GM12878 (cell line): ENCODE measurements around the gene NMNAT3. TPM values are rescaled to one million over a fixed set of nuclear protein-coding genes. Genes with fewer than 3 reads are reported as not detected.

Experiments used
- ATAC-seq: fragments of 200-7000 bp; cut with Tn5 transposase; 3 replicates; pipeline ENCODE4 v1.9.1; 2020; ENCODE audit warnings: mild to moderate bottlenecking, moderate library complexity
- BruUV-seq: library from RNA; stranded (reverse); fragments of 400-500 nt; replicated peaks from 2 replicates; lab custom pipeline; 2021; lab: Mats Ljungman, UMichigan
- CTCF ChIA-PET: fragments of 300-600 bp; sonication (Branson Sonifier 250); formaldehyde crosslinking; extraction: SDS; loops from one replicate; lab custom pipeline; 2021; ENCODE audit warnings: inconsistent platforms; lab: Yijun Ruan, JAX
- POLR2A ChIA-PET: fragments of 350-600 bp; formaldehyde crosslinking; extraction: SDS; loops from one replicate; lab custom pipeline; 2021; ENCODE audit warnings: inconsistent platforms; lab: Charles Lee
- RAD21 ChIA-PET: fragments of 300-600 bp; sonication (Branson Sonifier 250); formaldehyde crosslinking; loops from one replicate; lab custom pipeline; 2023; ENCODE audit warnings: antibody characterized with exemption; ENCODE audit not compliant: unreplicated experiment; lab: Charles Lee
- SMC1A ChIA-PET: fragments of 300-600 bp; sonication (Branson Sonifier 250); formaldehyde crosslinking; loops from one replicate; lab custom pipeline; 2023; ENCODE audit not compliant: unreplicated experiment, uncharacterized antibody; lab: Charles Lee
- DNase-seq: peaks from one replicate; pipeline ENCODE4 v3.0.0-alpha.2; 2011; ENCODE audit warnings: low read depth, low spot score
- FAIRE-seq: peaks from 3 replicates; lab custom pipeline; 2011; peaks lifted over from hg19 to GRCh38; lab: Jason Lieb, UNC
- H2AFZ ChIP-seq: 2 replicates; pipeline ENCODE4 v1.6.0; 2011; ENCODE audit warnings: low read depth, low read length, control low read depth; ENCODE audit not compliant: control insufficient read depth
- H3K27ac ChIP-seq: 2 replicates; pipeline ENCODE4 v1.5.1; 2011; ENCODE audit warnings: control low read depth; ENCODE audit not compliant: control insufficient read depth, insufficient read depth
- H3K27me3 ChIP-seq, 2 experiments: replicated peaks in 1 of 2; 2 replicates each; pipeline versions ENCODE4 v1.6.0 to v1.6.1; 2011; ENCODE audit warnings: low read length in 1 of 2; ENCODE audit not compliant: control insufficient read depth in 2 of 2, insufficient read depth in 2 of 2
- H3K36me3 ChIP-seq, 2 experiments: 2 replicates each; pipeline ENCODE4 v1.5.1; 2011; ENCODE audit warnings: low read length in 1 of 2; ENCODE audit not compliant: control insufficient read depth in 2 of 2, insufficient read depth in 2 of 2
- H3K4me1 ChIP-seq: 2 replicates; pipeline ENCODE4 v1.6.1; 2011; ENCODE audit warnings: mild to moderate bottlenecking, low read length, moderate library complexity, mixed read lengths; ENCODE audit not compliant: control insufficient read depth, insufficient read depth
- H3K4me2 ChIP-seq: 2 replicates; pipeline ENCODE4 v1.6.0; 2011; ENCODE audit warnings: control low read depth; ENCODE audit not compliant: control insufficient read depth, insufficient read depth
- H3K4me3 ChIP-seq: fragments of 200-600 bp; sonication (generic); 2 replicates; pipeline ENCODE4 v1.5.1; 2016
- H3K79me2 ChIP-seq: 2 replicates; pipeline ENCODE4 v1.6.0; 2011; ENCODE audit warnings: low read length; ENCODE audit not compliant: control insufficient read depth, insufficient read depth
- H3K9ac ChIP-seq: 2 replicates; pipeline ENCODE4 v1.8.0; 2011; ENCODE audit warnings: low read length, control low read depth, mixed read lengths; ENCODE audit not compliant: control insufficient read depth, insufficient read depth
- H3K9me3 ChIP-seq: replicated peaks from 3 replicates; pipeline ENCODE4 v1.5.1; 2011; ENCODE audit warnings: mild to moderate bottlenecking, low read length; ENCODE audit not compliant: control insufficient read depth, insufficient read depth
- H4K20me1 ChIP-seq: 2 replicates; pipeline ENCODE4 v1.6.0; 2011; ENCODE audit not compliant: control insufficient read depth, insufficient read depth
- BHLHE40 ChIP-seq, 2 experiments: fragments of 450-650 bp in 1 of 2; IDR thresholded peaks; 2 replicates each; pipeline ENCODE4 v1.6.1; 2011 to 2017; ENCODE audit warnings: low read depth in 2 of 2, borderline replicate concordance in 1 of 2, improper control_type of control experiment in 1 of 2, low read length in 1 of 2, mild to moderate bottlenecking in 1 of 2
- EGR1 ChIP-seq, 2 experiments: IDR thresholded peaks; 1 replicate in 1 of 2; 2 replicates in 1 of 2; pipeline ENCODE4 v1.6.1; 2011 to 2012; ENCODE audit warnings: low read depth in 2 of 2, low read length in 2 of 2, borderline replicate concordance in 1 of 2, mild to moderate bottlenecking in 1 of 2, moderate library complexity in 1 of 2
- IKZF2 ChIP-seq, 2 experiments: fragments of 450-650 bp; IDR thresholded peaks; 2 replicates each; pipeline ENCODE4 v1.6.1; 2017; ENCODE audit warnings: mild to moderate bottlenecking in 2 of 2, moderate library complexity in 2 of 2
- KDM1A ChIP-seq: fragments of 200-600 bp; sonication (generic); IDR thresholded peaks from 2 replicates; pipeline ENCODE4 v1.6.1; 2016; ENCODE audit warnings: borderline replicate concordance
- NRF1 ChIP-seq: conservative IDR thresholded peaks from 2 replicates; pipeline ENCODE4 v1.6.1; 2011; ENCODE audit warnings: mild to moderate bottlenecking, low read depth, low read length, improper control_type of control experiment
- POLR2A ChIP-seq: IDR thresholded peaks from 2 replicates; pipeline ENCODE4 v1.6.1; 2011; ENCODE audit warnings: low read depth, mild to moderate bottlenecking, low read length
- RB1 ChIP-seq: fragments of 450-650 bp; formaldehyde crosslinking; IDR thresholded peaks from 2 replicates; pipeline ENCODE4 v1.6.1; 2017; ENCODE audit warnings: mild to moderate bottlenecking, borderline replicate concordance
- SIN3A ChIP-seq: IDR thresholded peaks from 2 replicates; pipeline ENCODE4 v1.6.1; 2012; ENCODE audit warnings: low read depth, low read length, improper control_type of control experiment
- SMAD5 ChIP-seq: IDR thresholded peaks from 2 replicates; pipeline ENCODE4 v1.6.1; 2016; ENCODE audit warnings: antibody characterized with exemption, low read depth
- SUPT20H ChIP-seq: IDR thresholded peaks from 2 replicates; pipeline ENCODE4 v1.6.1; 2011; ENCODE audit warnings: low read depth, mild to moderate bottlenecking, low read length, moderate library complexity, borderline replicate concordance; ENCODE audit not compliant: control insufficient read depth
- ZNF384 ChIP-seq: IDR thresholded peaks from 2 replicates; pipeline ENCODE4 v1.6.1; 2012; ENCODE audit warnings: low read depth, mild to moderate bottlenecking, low read length, improper control_type of control experiment, borderline replicate concordance
- ZZZ3 ChIP-seq: IDR thresholded peaks from 2 replicates; pipeline ENCODE4 v1.6.1; 2011; ENCODE audit warnings: low read depth; ENCODE audit not compliant: control insufficient read depth, insufficient read length
- WGBS: methylation state at CpG from one replicate; pipeline ENCODE4 v1.1.6; 2016; ENCODE audit warnings: low lambda C conversion rate; ENCODE audit not compliant: insufficient replicate concordance, insufficient coverage; ENCODE audit errors: missing lambda C conversion rate; 5-methylcytosine and 5-hydroxymethylcytosine counted together
- in situ Hi-C: fragments of 300-500 bp; cut with MboI; formaldehyde crosslinking; loops from 9 replicates; pipeline ENCODE4 v1.14.3; 2018; ENCODE audit warnings: mixed read lengths
- intact Hi-C: fragments of 100-400 bp; cut with micrococcal nuclease; formaldehyde crosslinking; loops from one replicate; pipeline ENCODE4 v1.14.2; 2022; ENCODE audit not compliant: unreplicated experiment
- polyA plus RNA-seq, 11 experiments: library from polyadenylated mRNA; depleted of rRNA in 4 of 11; unstranded in 6 of 11; stranded (reverse) in 5 of 11; fragments of >200 nt; fragmentation: Nextera tagmentation in 4 of 11; fragmentation: Illumina TruSeq in 1 of 11; extraction: Ambion mirVana in 4 of 11; extraction: Trizol in 1 of 11; gene quantifications; 1 replicate in 1 of 11; 2 replicates in 10 of 11; pipeline versions ENCODE4 v1.2.1 to v1.2.3, GENCODE V29; 2011 to 2016; ENCODE audit warnings: inconsistent platforms in 2 of 11, missing spikeins in 2 of 11, low read depth in 1 of 11
- total RNA-seq, 4 experiments: library from RNA; depleted of rRNA in 3 of 4; stranded (reverse); fragments of >200 nt in 3 of 4; fragmentation: Illumina TruSeq in 1 of 4; extraction: Trizol in 1 of 4; gene quantifications; 2 replicates each; pipeline versions ENCODE4 v1.2.1 to v1.2.3, GENCODE V29; 2013 to 2021
- TF ChIP-seq, protein P1 (sequence below), 3 experiments: IDR thresholded peaks in 2 of 3; conservative IDR thresholded peaks in 1 of 3; 2 replicates each; pipeline ENCODE4 v1.5.1; 2011; ENCODE audit warnings: low read depth in 3 of 3, low read length in 3 of 3, mild to moderate bottlenecking in 3 of 3, control low read depth in 2 of 3, moderate library complexity in 2 of 3, inconsistent platforms in 1 of 3, mixed read lengths in 1 of 3; ENCODE audit not compliant: control insufficient read depth in 2 of 3, insufficient read depth in 1 of 3; ENCODE audit errors: extremely low read depth in 1 of 3
- TF ChIP-seq, protein P2 (sequence below): fragments of 450-650 bp; formaldehyde crosslinking; IDR thresholded peaks from 2 replicates; pipeline ENCODE4 v1.5.0; 2022; ENCODE audit warnings: mild to moderate bottlenecking, missing genetic modification characterization
- TF ChIP-seq, protein P3 (sequence below): fragments of 450-650 bp; IDR thresholded peaks from 2 replicates; pipeline ENCODE4 v1.6.1; 2017; ENCODE audit warnings: mild to moderate bottlenecking, moderate library complexity

NMNAT3 gene
- total and polyA plus RNA-seq, 10 of the 15 experiments (the other 5 are each of a cell fraction or from before 2014, with no cell fraction given) = under 0.01 to 0.92 (median 0.08) TPM; not detected in 4

DNA sequence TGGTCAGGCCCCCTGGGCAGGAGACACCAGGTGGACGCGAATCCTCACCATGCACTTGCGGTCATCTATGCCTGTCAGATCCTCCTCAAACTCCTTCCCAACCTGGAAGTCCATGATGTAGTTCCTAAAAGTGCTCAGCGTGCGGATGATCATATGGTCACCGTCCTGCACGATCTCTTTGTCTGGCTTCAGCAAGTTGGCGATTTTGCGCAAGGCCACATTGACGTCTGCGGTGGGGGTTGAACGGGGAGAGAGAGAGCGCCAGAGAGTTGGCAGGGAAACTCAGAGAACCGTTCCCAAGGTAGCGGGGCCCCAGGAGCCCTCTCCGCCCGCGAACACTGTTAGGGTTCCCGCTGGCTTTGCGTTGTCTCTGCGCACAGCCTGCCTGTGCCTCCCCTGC is 139.0 kb downstream of the NMNAT3 start:
- H3K27me3 ChIP-seq = no peaks in the 10 kb centered on the region; a peak in 2 of 4 replicates
- no TSS peak for BruUV-seq
- intact Hi-C loops (no loop called here), in situ Hi-C loops (no loop called here)
- no peak overlapping the region for H3K27ac ChIP-seq
- no peaks in the 10 kb centered on the region for H3K36me3 ChIP-seq
- H3K4me1 ChIP-seq = no peaks in the 10 kb centered on the region
- WGBS = 88% methylated on average over 21 of the region's 21 CpGs
- no peaks in the 10 kb centered on the region for H4K20me1 ChIP-seq
- H3K9ac ChIP-seq = no peak overlapping the region
- H2AFZ ChIP-seq = no peak overlapping the region
- ChIA-PET SMC1A (no interaction called here), CTCF (no interaction called here), POLR2A (no interaction called here), RAD21 (no interaction called here)
- no peak for ATAC-seq
- no peaks in the 10 kb centered on the region for H3K79me2 ChIP-seq
- H3K4me3 ChIP-seq = no peak overlapping the region
- no peaks in the 10 kb centered on the region for H3K9me3 ChIP-seq
- DNase-seq = no peak
- H3K4me2 ChIP-seq = no peak overlapping the region
- FAIRE-seq = no peak
- TF ChIP-seq ZNF384 = no peak
- no peak for TF ChIP-seq BHLHE40 (IDR thresholded peaks at IDR 0.05; ENCODE audit: borderline replicate concordance in 1 of 2, low read depth in 2 of 2, low read length in 1 of 2)
- TF ChIP-seq, protein P1, sequence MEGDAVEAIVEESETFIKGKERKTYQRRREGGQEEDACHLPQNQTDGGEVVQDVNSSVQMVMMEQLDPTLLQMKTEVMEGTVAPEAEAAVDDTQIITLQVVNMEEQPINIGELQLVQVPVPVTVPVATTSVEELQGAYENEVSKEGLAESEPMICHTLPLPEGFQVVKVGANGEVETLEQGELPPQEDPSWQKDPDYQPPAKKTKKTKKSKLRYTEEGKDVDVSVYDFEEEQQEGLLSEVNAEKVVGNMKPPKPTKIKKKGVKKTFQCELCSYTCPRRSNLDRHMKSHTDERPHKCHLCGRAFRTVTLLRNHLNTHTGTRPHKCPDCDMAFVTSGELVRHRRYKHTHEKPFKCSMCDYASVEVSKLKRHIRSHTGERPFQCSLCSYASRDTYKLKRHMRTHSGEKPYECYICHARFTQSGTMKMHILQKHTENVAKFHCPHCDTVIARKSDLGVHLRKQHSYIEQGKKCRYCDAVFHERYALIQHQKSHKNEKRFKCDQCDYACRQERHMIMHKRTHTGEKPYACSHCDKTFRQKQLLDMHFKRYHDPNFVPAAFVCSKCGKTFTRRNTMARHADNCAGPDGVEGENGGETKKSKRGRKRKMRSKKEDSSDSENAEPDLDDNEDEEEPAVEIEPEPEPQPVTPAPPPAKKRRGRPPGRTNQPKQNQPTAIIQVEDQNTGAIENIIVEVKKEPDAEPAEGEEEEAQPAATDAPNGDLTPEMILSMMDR (IDR thresholded peaks at IDR 0.05 in 2 of 3, conservative IDR thresholded peaks at IDR 0.05 in 1 of 3; ENCODE audit: control insufficient read depth in 2 of 3, extremely low read depth in 1 of 3, insufficient read depth in 1 of 3, low read depth in 3 of 3, low read length in 3 of 3) = no peak
- no peak for TF ChIP-seq ZZZ3
- TF ChIP-seq SMAD5 = no peak
- TF ChIP-seq RB1 = no peak
- TF ChIP-seq SUPT20H = no peak
- TF ChIP-seq IKZF2 (IDR thresholded peaks at IDR 0.05) = no peak
- TF ChIP-seq, protein P2, sequence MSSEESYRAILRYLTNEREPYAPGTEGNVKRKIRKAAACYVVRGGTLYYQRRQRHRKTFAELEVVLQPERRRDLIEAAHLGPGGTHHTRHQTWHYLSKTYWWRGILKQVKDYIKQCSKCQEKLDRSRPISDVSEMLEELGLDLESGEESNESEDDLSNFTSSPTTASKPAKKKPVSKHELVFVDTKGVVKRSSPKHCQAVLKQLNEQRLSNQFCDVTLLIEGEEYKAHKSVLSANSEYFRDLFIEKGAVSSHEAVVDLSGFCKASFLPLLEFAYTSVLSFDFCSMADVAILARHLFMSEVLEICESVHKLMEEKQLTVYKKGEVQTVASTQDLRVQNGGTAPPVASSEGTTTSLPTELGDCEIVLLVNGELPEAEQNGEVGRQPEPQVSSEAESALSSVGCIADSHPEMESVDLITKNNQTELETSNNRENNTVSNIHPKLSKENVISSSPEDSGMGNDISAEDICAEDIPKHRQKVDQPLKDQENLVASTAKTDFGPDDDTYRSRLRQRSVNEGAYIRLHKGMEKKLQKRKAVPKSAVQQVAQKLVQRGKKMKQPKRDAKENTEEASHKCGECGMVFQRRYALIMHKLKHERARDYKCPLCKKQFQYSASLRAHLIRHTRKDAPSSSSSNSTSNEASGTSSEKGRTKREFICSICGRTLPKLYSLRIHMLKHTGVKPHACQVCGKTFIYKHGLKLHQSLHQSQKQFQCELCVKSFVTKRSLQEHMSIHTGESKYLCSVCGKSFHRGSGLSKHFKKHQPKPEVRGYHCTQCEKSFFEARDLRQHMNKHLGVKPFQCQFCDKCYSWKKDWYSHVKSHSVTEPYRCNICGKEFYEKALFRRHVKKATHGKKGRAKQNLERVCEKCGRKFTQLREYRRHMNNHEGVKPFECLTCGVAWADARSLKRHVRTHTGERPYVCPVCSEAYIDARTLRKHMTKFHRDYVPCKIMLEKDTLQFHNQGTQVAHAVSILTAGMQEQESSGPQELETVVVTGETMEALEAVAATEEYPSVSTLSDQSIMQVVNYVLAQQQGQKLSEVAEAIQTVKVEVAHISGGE (CRISPR knock-in tag) = no peak
- TF ChIP-seq, protein P3, sequence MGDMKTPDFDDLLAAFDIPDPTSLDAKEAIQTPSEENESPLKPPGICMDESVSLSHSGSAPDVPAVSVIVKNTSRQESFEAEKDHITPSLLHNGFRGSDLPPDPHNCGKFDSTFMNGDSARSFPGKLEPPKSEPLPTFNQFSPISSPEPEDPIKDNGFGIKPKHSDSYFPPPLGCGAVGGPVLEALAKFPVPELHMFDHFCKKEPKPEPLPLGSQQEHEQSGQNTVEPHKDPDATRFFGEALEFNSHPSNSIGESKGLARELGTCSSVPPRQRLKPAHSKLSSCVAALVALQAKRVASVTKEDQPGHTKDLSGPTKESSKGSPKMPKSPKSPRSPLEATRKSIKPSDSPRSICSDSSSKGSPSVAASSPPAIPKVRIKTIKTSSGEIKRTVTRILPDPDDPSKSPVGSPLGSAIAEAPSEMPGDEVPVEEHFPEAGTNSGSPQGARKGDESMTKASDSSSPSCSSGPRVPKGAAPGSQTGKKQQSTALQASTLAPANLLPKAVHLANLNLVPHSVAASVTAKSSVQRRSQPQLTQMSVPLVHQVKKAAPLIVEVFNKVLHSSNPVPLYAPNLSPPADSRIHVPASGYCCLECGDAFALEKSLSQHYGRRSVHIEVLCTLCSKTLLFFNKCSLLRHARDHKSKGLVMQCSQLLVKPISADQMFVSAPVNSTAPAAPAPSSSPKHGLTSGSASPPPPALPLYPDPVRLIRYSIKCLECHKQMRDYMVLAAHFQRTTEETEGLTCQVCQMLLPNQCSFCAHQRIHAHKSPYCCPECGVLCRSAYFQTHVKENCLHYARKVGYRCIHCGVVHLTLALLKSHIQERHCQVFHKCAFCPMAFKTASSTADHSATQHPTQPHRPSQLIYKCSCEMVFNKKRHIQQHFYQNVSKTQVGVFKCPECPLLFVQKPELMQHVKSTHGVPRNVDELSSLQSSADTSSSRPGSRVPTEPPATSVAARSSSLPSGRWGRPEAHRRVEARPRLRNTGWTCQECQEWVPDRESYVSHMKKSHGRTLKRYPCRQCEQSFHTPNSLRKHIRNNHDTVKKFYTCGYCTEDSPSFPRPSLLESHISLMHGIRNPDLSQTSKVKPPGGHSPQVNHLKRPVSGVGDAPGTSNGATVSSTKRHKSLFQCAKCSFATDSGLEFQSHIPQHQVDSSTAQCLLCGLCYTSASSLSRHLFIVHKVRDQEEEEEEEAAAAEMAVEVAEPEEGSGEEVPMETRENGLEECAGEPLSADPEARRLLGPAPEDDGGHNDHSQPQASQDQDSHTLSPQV = no peak
- TF ChIP-seq EGR1 (IDR thresholded peaks at IDR 0.05; ENCODE audit: borderline replicate concordance in 1 of 2, low read depth in 2 of 2, low read length in 2 of 2) = no peak
- TF ChIP-seq KDM1A = no peak
- TF ChIP-seq POLR2A = no peak
- TF ChIP-seq SIN3A = no peak
- no peak for TF ChIP-seq NRF1
